Erythroblast (primary cell): ENCODE measurements around the gene MMP7.

Source experiments
- GATA1 ChIP-seq: IDR thresholded peaks from 2 replicates; pipeline ENCODE4 v1.6.1; 2011; ENCODE audit warnings: low read depth, mild to moderate bottlenecking, control low read depth, low read length, moderate library complexity
- POLR2A ChIP-seq: IDR thresholded peaks from 2 replicates; pipeline ENCODE4 v1.6.1; 2011; ENCODE audit warnings: mild to moderate bottlenecking, low read length

GRCh38 chr11:102544594-102544993 is 14.0 kb upstream of the MMP7 start:
- TF ChIP-seq POLR2A (no peak), GATA1 (no peak)
